Measurements from ENCODE around the gene FHOD1.
A peak's percentile ranks its signal among the peaks of the same experiment; 100 is the strongest.

- TF ChIP-seq, protein P1, sequence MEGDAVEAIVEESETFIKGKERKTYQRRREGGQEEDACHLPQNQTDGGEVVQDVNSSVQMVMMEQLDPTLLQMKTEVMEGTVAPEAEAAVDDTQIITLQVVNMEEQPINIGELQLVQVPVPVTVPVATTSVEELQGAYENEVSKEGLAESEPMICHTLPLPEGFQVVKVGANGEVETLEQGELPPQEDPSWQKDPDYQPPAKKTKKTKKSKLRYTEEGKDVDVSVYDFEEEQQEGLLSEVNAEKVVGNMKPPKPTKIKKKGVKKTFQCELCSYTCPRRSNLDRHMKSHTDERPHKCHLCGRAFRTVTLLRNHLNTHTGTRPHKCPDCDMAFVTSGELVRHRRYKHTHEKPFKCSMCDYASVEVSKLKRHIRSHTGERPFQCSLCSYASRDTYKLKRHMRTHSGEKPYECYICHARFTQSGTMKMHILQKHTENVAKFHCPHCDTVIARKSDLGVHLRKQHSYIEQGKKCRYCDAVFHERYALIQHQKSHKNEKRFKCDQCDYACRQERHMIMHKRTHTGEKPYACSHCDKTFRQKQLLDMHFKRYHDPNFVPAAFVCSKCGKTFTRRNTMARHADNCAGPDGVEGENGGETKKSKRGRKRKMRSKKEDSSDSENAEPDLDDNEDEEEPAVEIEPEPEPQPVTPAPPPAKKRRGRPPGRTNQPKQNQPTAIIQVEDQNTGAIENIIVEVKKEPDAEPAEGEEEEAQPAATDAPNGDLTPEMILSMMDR (conservative IDR thresholded peaks at IDR 0.05; ENCODE audit: low read depth, low read length): peak; percentile 52
- no peak for TF ChIP-seq EZH2 (IDR thresholded peaks at IDR 0.05; ENCODE audit: low read length, unreplicated experiment)
- TF ChIP-seq EZH2phosphoT487 (IDR thresholded peaks at IDR 0.05; ENCODE audit: borderline replicate concordance, low read length): no peak
These were observed 31.6 kb upstream of the FHOD1 start for GRCh38 chr16:67278773-67279295.
